WERI-Rb-1 (cell line): ENCODE results near the gene CMKLR1.

Experiments
- DNase-seq: peaks from one replicate; pipeline ENCODE4 v3.0.0-alpha.2; 2020
- H3K27ac ChIP-seq: fragments of 250-450 bp; sonication (Bioruptor Pico); 2 replicates; pipeline ENCODE4 v1.5.1; 2020; ENCODE audit warnings: mild to moderate bottlenecking, moderate library complexity
- H3K27me3 ChIP-seq: fragments of 250-450 bp; sonication (Bioruptor Pico); 2 replicates; pipeline ENCODE4 v1.5.1; 2021; ENCODE audit warnings: mild to moderate bottlenecking, low read depth, moderate library complexity; ENCODE audit not compliant: insufficient read depth, severe bottlenecking
- H3K36me3 ChIP-seq: fragments of 250-450 bp; sonication (Bioruptor Pico); 2 replicates; pipeline ENCODE4 v1.5.1; 2020; ENCODE audit warnings: mild to moderate bottlenecking, moderate library complexity
- H3K4me3 ChIP-seq: 2 replicates; pipeline ENCODE4 v1.5.1; 2011; ENCODE audit warnings: low read depth, mild to moderate bottlenecking, control low read depth, low read length
- H3K9me3 ChIP-seq: fragments of 250-450 bp; sonication (Bioruptor Pico); 2 replicates; pipeline ENCODE4 v1.5.1; 2021; ENCODE audit warnings: mild to moderate bottlenecking, moderate library complexity; ENCODE audit not compliant: severe bottlenecking
- TF ChIP-seq, protein P1 (sequence below): IDR thresholded peaks from 2 replicates; pipeline ENCODE4 v1.5.1; 2011; ENCODE audit warnings: low read depth, mild to moderate bottlenecking, control low read depth, inconsistent platforms, low read length

The CMKLR1 gene

DNA sequence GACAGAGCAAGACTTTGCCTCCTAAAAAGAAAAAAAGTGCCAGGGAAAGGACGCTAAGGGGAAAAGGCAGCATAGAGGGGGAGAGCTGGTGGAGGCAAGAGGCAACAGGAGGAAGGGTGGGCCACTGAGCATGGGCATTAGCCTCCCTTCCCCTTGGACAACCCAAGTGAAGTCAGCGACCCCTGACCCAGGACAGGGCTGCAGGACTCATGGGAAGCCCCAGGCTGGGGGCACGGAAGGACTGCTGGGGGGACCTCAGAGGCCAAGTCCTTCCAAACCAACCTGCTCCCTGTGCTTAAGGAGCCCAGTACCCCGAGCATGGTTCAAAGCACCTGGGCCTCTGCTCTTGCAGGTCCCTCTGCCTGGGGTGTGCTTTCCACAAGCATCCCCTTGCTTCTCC, 27.5 kb downstream of the CMKLR1 start:
- Histone ChIP-seq H3K27me3 (peaks cover 8% of the 10 kb centered on the region), H3K27ac (no peak overlapping the region), H3K36me3 (no peaks in the 10 kb centered on the region), H3K4me3 (no peak overlapping the region), H3K9me3 (no peaks in the 10 kb centered on the region)
- DNase-seq: no peak
- TF ChIP-seq, protein P1, sequence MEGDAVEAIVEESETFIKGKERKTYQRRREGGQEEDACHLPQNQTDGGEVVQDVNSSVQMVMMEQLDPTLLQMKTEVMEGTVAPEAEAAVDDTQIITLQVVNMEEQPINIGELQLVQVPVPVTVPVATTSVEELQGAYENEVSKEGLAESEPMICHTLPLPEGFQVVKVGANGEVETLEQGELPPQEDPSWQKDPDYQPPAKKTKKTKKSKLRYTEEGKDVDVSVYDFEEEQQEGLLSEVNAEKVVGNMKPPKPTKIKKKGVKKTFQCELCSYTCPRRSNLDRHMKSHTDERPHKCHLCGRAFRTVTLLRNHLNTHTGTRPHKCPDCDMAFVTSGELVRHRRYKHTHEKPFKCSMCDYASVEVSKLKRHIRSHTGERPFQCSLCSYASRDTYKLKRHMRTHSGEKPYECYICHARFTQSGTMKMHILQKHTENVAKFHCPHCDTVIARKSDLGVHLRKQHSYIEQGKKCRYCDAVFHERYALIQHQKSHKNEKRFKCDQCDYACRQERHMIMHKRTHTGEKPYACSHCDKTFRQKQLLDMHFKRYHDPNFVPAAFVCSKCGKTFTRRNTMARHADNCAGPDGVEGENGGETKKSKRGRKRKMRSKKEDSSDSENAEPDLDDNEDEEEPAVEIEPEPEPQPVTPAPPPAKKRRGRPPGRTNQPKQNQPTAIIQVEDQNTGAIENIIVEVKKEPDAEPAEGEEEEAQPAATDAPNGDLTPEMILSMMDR: no peak

DNA sequence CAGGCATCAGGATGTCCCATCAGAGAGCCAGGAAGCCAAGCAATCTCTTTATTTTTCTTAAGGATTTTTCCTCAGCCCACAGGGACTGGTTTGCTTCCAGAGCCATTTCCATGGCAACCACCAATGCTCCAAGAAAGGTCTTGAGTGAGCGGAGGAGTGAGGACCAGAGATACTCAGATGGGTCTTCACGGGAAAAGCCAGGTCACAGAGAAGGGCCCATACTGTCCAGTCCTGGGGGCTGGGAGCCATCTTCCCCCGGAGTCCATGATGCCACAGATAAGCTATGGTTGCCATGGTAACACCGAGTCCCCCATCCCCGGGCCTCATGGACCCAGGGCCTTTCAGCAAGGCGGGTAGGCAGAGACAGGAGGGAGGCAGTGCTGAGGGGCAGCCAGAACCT, 28.6 kb downstream of the CMKLR1 start:
- no peaks in the 10 kb centered on the region for H3K36me3 ChIP-seq
- no peak overlapping the region for H3K27ac ChIP-seq
- no peak overlapping the region for H3K4me3 ChIP-seq
- TF ChIP-seq, protein P1: no peak
- no peak for DNase-seq
- peaks cover 8% of the 10 kb centered on the region for H3K27me3 ChIP-seq
- no peaks in the 10 kb centered on the region for H3K9me3 ChIP-seq

DNA sequence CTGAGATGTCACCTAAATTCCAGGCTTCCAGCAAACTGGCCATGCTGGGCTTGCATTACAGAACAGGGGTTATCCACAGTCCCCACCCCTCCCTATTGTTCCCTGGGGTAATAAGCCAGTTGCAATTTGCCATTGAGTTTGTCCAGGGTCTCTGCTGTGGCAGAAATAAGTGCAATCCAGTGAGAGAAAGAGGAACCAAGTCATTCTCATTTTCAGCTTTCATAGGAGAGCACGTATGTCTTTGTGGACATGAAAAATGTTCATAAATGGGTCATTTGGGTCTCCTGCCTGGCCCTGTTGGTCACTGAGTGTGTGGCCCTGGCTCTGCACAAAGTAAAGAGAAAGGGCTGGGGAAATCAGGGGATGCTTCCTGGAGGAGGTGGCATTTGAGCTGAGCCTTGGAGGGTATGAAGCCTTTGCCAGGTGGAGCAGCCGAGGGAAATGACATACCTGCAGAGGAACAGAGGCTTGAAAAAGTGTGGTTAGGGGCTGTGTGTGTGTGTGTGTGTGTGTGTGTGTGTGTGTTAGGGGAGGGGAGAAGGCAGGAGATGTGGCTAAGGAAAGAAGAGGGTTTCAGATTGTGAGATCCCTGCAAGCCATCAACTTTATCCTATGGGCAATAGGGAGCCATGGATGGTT, 29.3 kb downstream of the CMKLR1 start:
- Histone ChIP-seq H3K27ac (no peak overlapping the region), H3K36me3 (no peaks in the 10 kb centered on the region), H3K9me3 (no peaks in the 10 kb centered on the region), H3K4me3 (no peak overlapping the region), H3K27me3 (peaks cover 8% of the 10 kb centered on the region)
- DNase-seq: no peak
- TF ChIP-seq, protein P1: no peak

DNA sequence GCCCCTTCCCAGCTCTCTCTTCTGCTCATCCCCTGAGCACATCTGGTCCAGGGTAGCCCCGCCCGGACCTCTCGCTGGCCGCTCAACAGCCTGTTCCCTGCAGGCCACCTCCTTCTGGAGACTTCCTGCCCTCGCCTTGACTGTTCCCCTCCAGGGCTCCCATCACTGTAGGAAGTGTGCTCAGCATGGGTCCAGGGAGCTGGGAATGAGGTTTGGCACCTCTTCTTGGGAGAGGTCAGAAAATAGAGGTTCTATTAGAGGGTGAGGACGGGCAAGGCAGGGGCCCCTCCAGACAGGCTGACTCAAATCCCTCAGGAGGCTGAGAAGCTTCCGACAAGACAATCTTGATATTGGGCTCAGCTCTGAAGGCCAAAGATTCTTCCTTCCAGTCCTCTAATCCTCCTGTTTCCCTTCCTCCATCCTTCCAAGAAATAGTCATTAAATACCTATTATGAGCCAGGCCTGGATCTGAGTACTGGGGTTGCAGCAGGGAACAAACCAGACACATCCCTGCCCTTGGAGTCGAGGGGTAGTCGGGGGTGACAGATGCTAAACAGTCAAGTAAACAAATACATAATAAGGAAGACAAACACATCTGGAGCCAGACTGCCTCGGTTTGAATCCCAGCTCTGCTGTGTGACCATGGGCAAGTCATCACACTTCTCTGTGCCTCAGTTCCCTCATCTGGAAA, 30.6 kb downstream of the CMKLR1 start:
- H3K36me3 ChIP-seq: no peaks in the 10 kb centered on the region
- peaks cover 8% of the 10 kb centered on the region for H3K27me3 ChIP-seq
- H3K4me3 ChIP-seq: no peak overlapping the region
- H3K9me3 ChIP-seq: no peaks in the 10 kb centered on the region
- no peak for DNase-seq
- TF ChIP-seq, protein P1: no peak
- H3K27ac ChIP-seq: no peak overlapping the region

DNA sequence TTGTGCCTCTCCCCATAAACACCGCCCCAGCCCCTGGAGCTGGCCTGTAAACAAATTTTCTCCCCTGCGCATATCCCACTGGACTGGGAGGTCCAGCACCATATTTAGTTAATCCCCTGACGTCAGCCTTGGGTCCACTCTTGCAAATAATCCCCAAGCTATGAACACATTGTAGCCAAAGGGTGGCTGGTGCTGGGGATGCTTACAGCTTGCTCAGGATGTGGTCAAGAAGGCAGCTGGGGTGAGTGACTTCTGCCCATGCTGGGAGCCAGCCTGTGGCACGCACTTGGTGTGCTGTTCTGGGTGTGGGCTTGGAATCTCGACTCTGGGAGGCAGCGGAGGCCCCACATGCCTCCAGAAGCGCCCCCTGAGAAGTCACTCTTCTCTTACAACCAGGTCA, 32.1 kb downstream of the CMKLR1 start:
- no peak for DNase-seq
- H3K27ac ChIP-seq: no peak overlapping the region
- no peaks in the 10 kb centered on the region for H3K36me3 ChIP-seq
- peaks cover 8% of the 10 kb centered on the region for H3K27me3 ChIP-seq
- H3K4me3 ChIP-seq: no peak overlapping the region
- no peaks in the 10 kb centered on the region for H3K9me3 ChIP-seq
- TF ChIP-seq, protein P1: no peak
